GM12872 (cell line): ENCODE measurements around the gene TDRKH.

Source experiments
- TF ChIP-seq, protein P1 (sequence below): IDR thresholded peaks from 3 replicates; pipeline ENCODE4 v1.5.1; 2011; ENCODE audit warnings: low read depth, mild to moderate bottlenecking, low read length, moderate library complexity; ENCODE audit not compliant: insufficient read depth

The TDRKH gene

DNA sequence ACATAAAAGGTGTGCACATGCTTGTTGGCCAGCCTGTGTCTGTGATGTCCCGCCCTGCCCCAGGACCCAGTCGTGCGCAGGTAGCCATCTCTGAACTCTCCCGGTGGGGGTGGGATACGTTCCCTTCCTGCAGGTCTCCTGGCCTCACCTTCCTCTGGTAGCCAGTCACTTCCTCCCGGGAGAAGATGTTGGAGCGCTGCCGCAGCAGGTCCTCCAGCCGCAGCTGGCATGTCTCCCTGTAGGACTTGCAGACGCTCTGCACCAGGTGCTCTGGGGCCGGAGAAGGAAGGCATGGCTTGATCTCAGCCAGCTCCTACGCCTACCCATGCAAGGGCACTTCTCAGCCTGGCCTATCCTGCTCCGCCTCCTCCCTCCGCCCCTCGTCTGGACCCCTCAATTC lies 24.1 kb upstream of the TDRKH start:
- TF ChIP-seq, protein P1, sequence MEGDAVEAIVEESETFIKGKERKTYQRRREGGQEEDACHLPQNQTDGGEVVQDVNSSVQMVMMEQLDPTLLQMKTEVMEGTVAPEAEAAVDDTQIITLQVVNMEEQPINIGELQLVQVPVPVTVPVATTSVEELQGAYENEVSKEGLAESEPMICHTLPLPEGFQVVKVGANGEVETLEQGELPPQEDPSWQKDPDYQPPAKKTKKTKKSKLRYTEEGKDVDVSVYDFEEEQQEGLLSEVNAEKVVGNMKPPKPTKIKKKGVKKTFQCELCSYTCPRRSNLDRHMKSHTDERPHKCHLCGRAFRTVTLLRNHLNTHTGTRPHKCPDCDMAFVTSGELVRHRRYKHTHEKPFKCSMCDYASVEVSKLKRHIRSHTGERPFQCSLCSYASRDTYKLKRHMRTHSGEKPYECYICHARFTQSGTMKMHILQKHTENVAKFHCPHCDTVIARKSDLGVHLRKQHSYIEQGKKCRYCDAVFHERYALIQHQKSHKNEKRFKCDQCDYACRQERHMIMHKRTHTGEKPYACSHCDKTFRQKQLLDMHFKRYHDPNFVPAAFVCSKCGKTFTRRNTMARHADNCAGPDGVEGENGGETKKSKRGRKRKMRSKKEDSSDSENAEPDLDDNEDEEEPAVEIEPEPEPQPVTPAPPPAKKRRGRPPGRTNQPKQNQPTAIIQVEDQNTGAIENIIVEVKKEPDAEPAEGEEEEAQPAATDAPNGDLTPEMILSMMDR, result no peak

DNA sequence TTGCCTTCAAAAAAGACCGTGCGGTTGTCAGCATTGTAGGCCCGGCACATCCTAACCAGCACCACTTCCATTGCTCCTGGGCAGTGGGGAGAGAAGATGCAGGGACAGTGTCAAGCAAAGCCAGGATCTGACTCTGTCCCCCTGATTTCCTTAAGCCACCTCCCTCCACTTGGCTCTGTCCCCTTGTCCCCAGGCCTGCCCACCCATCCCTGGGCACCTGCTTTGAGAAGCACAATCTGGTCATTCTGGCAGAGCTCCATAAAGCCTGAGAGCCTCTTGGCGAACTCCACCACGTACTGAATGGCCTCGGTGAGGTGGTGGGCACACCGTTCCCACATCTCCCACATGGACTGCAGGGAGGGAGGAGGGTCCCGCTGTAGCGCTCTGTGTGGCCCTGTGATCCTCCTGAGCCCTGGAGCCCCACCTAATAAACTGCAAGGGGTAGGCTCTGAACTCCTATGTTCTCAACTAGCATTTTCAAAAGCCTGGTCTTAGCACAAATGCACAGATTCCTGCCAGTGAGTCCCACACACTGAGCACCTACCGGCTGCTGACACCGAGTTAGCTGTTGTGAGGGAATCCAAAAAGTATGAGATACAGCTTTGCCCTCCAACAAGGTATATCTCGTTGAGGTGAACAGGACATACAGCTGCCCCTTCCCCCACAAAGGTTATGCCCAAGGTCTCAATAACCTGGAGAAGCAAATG lies 23.1 kb upstream of the TDRKH start:
- TF ChIP-seq, protein P1, result no peak

DNA sequence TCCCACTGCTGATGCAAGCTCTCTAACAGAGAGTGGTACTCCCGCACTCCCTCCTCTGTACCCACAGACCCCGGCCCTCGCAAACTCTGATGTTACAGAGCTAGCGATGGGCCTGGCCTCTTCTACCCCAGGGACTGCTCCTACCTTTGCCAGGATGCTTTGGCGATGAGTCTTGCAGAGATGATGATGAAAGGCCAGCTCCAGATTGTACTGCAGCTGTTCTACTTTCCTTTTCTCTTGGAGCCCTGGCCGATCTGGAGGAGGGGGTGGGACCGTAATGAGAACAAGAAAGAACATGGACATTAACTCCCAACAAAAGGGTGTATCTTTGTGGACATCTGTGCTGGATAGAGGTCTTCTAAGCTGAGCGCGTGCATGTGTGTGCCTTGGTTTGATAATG lies 20.9 kb upstream of the TDRKH start:
- TF ChIP-seq, protein P1, result no peak

DNA sequence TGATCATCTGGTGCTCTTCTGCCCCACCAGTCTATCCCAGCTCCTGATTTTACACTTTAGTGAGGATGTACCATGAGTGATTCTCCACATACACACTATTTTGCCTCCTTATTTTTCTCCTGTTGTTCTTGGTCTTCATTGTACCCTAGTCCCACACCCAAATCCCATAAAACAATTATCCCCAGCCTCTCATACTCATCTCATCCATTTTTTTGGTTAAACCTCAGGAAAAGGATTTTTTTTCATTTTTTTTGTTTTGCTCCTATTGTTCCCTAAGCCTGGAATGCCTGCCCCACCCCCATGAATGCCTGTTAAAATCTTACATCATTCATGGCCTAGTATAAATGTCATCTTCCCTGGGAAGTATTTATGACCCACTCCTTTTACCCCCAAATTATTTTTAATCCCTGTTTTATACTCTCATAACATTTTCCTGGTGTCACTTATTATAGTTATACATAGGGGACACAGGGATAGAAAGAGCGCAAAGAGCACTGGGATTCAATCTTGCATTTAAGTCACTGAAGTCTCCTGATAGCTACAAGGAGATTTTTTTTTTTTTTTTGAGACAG lies 19.8 kb upstream of the TDRKH start:
- TF ChIP-seq, protein P1, result no peak

- TF ChIP-seq, protein P1, result no peak
Measured at GRCh38 chr1:151809290-151809984, 19.1 kb upstream of the TDRKH start.

DNA sequence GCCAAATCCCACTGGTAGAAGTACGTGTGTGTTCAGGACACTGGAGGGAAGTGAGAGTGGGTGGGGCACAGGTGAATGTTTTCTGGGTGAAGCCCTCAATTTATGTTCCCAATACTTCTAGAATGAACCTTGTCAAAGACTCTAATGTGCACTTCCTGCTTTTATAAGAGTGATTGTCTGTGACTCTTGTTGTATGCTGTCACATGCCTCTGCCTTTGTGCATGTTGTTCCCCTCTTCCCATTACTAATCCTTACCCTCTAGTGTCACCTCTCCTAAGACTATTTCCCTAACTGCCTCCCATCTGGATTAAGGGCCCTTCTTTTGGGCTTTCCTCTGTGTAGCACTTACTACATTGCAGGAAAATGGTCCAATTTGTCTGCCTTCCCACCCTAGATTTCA lies 17.5 kb upstream of the TDRKH start:
- TF ChIP-seq, protein P1, result no peak

DNA sequence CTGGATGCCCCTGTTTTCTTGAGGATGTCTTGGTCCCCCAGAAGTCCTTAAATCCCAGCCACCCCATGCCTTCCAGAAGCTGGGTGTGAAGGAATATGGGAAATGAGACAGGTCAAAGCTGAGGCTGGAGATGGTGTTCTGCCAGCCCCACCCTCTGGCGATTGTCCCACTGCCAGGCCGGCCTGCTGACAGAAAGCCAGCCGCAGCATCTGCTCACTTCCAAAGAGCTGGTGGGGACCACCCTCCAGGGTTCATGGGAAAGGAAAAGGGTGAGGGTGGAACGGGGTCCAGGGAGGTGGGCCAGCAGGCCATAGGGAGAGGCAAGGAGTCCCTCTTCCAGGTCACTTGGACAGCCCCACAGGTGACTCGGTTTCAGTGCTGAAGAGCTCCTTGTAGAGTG lies 16.8 kb upstream of the TDRKH start:
- TF ChIP-seq, protein P1, result no peak
